Activated naive CD8-positive, alpha-beta T cell treated with anti-CD3 and anti-CD28 coated beads, Interleukin-2, amount 50 U/mL, for 24 hours (primary cell): ENCODE data around the gene PCDHA8.
"Not testable (repeated sequence)": the region's sequence is repeated elsewhere in the genome, so short reads cannot be mapped to it uniquely, and the experiment has no call there.

Experiments used
- ATAC-seq: fragments of 150-1000 bp; cut with Tn5 transposase; one replicate; pipeline ENCODE4 v1.10.0; 2021
- DNase-seq: peaks from one replicate; pipeline ENCODE4 v3.0.0; 2021
- H3K27ac Mint-ChIP-seq: one replicate; pipeline ENCODE4 v1.8.0; 2021; ENCODE audit warnings: mild to moderate bottlenecking, mixed read lengths
- H3K27me3 Mint-ChIP-seq: one replicate; pipeline ENCODE4 v1.8.0; 2021; ENCODE audit warnings: mixed read lengths
- H3K36me3 Mint-ChIP-seq: one replicate; pipeline ENCODE4 v1.8.0; 2021; ENCODE audit warnings: low read depth, mixed read lengths
- H3K4me1 Mint-ChIP-seq: one replicate; pipeline ENCODE4 v1.8.0; 2021; ENCODE audit warnings: mixed read lengths
- H3K4me3 Mint-ChIP-seq: one replicate; pipeline ENCODE4 v1.8.0; 2021; ENCODE audit warnings: mild to moderate bottlenecking, moderate library complexity, mixed read lengths
- H3K9me3 Mint-ChIP-seq: one replicate; pipeline ENCODE4 v1.8.0; 2021; ENCODE audit warnings: mixed read lengths

The PCDHA8 gene

GRCh38 chr5:140808889-140809291 is 32.1 kb upstream of the PCDHA8 start:
- Mint-ChIP-seq H3K36me3 (peaks cover 5% of the 10 kb centered on the region), H3K4me1 (no peaks in the 10 kb centered on the region), H3K9me3 (peaks cover 46% of the 10 kb centered on the region), H3K27ac (no peak overlapping the region), H3K27me3 (peaks cover 18% of the 10 kb centered on the region), H3K4me3 (no peak overlapping the region)
- ATAC-seq (no peak), DNase-seq (no peak)

- Mint-ChIP-seq H3K9me3 (peaks cover 14% of the 10 kb centered on the region), H3K4me1 (no peaks in the 10 kb centered on the region), H3K27ac (no peak within 1 kb of the TSS), H3K36me3 (peaks cover 5% of the 10 kb centered on the region), H3K27me3 (peaks cover 18% of the 10 kb centered on the region), H3K4me3 (no peak within 1 kb of the TSS)
- ATAC-seq (no peak), DNase-seq (peak; percentile 40)
Observed at GRCh38 chr5:140821375-140822280, 19.4 kb upstream of the PCDHA8 start, which contains the start of gene PCDHA5. Gene PCDHA5, plus strand, starts transcription at chr5:140821613.

- DNase-seq: no peak
- H3K36me3 Mint-ChIP-seq: peaks cover 7% of the 10 kb centered on the region
- H3K27me3 Mint-ChIP-seq: peaks cover 23% of the 10 kb centered on the region
- no peak overlapping the region for H3K4me3 Mint-ChIP-seq
- no peak for ATAC-seq
- H3K9me3 Mint-ChIP-seq: peaks cover 20% of the 10 kb centered on the region
- H3K4me1 Mint-ChIP-seq: no peaks in the 10 kb centered on the region
- H3K27ac Mint-ChIP-seq: no peak overlapping the region
Observed at GRCh38 chr5:140822281-140822629, 18.7 kb upstream of the PCDHA8 start.

GRCh38 chr5:140822969-140823368 is 18.0 kb upstream of the PCDHA8 start:
- DNase-seq, ATAC-seq, H3K4me1 Mint-ChIP-seq, H3K4me3 Mint-ChIP-seq, H3K36me3 Mint-ChIP-seq, H3K27ac Mint-ChIP-seq: not testable (repeated sequence)
- Mint-ChIP-seq H3K27me3 (peaks cover 28% of the 10 kb centered on the region), H3K9me3 (peaks cover 22% of the 10 kb centered on the region)

GRCh38 chr5:140823475-140823874 is 17.5 kb upstream of the PCDHA8 start:
- H3K27ac Mint-ChIP-seq: no peak overlapping the region
- H3K36me3 Mint-ChIP-seq: peaks cover 12% of the 10 kb centered on the region
- peaks cover 31% of the 10 kb centered on the region for H3K27me3 Mint-ChIP-seq
- H3K4me3 Mint-ChIP-seq: no peak overlapping the region
- H3K9me3 Mint-ChIP-seq: peaks cover 21% of the 10 kb centered on the region
- no peaks in the 10 kb centered on the region for H3K4me1 Mint-ChIP-seq
- DNase-seq (no peak), ATAC-seq (no peak)

- no peak for ATAC-seq
- H3K36me3 Mint-ChIP-seq: peaks cover 14% of the 10 kb centered on the region
Observed at GRCh38 chr5:140827704-140828361, 13.2 kb upstream of the PCDHA8 start, which contains the start of gene PCDHA6. Gene PCDHA6, plus strand, starts transcription at chr5:140827960. Its CDS starts 132 bp downstream, at chr5:140828092.

GRCh38 chr5:140828362-140828737 is 12.6 kb upstream of the PCDHA8 start:
- DNase-seq: no peak
- Mint-ChIP-seq H3K9me3 (peaks cover 36% of the 10 kb centered on the region), H3K4me3 (no peak overlapping the region), H3K4me1 (no peaks in the 10 kb centered on the region), H3K27ac (no peak overlapping the region), H3K36me3 (peaks cover 14% of the 10 kb centered on the region), H3K27me3 (peaks cover 29% of the 10 kb centered on the region)
- ATAC-seq: no peak

More at GRCh38 chr5:140827704-140828361, 13.2 kb upstream of the PCDHA8 start, which contains the start of gene PCDHA6:
- H3K4me1 Mint-ChIP-seq: no peaks in the 10 kb centered on the region
- DNase-seq: no peak
- peaks cover 33% of the 10 kb centered on the region for H3K9me3 Mint-ChIP-seq
- no peak within 1 kb of the TSS for H3K27ac Mint-ChIP-seq
- peaks cover 26% of the 10 kb centered on the region for H3K27me3 Mint-ChIP-seq
- H3K4me3 Mint-ChIP-seq: no peak within 1 kb of the TSS

GRCh38 chr5:140829511-140830501 is 11.2 kb upstream of the PCDHA8 start:
- not testable (repeated sequence) for H3K4me3 Mint-ChIP-seq, DNase-seq, ATAC-seq, H3K27ac Mint-ChIP-seq, H3K4me1 Mint-ChIP-seq
- Mint-ChIP-seq H3K9me3 (peaks cover 40% of the 10 kb centered on the region), H3K36me3 (peaks cover 15% of the 10 kb centered on the region), H3K27me3 (peaks cover 38% of the 10 kb centered on the region)

- H3K27me3 Mint-ChIP-seq: peaks cover 21% of the 10 kb centered on the region
- H3K4me1 Mint-ChIP-seq: no peaks in the 10 kb centered on the region
- H3K9me3 Mint-ChIP-seq: peaks cover 20% of the 10 kb centered on the region
- DNase-seq (no peak), ATAC-seq (no peak)
- H3K36me3 Mint-ChIP-seq: peaks cover 4% of the 10 kb centered on the region
- no peak within 1 kb of the TSS for H3K4me3 Mint-ChIP-seq
- no peak within 1 kb of the TSS for H3K27ac Mint-ChIP-seq
Observed at GRCh38 chr5:140833993-140834392, 7.0 kb upstream of the PCDHA8 start, which contains the start of gene PCDHA7. Gene PCDHA7, plus strand, starts transcription at chr5:140834269. Its CDS starts 115 bp downstream, at chr5:140834384.

- not testable (repeated sequence) for H3K36me3 Mint-ChIP-seq, H3K4me3 Mint-ChIP-seq, H3K4me1 Mint-ChIP-seq, DNase-seq, H3K27ac Mint-ChIP-seq, ATAC-seq
- H3K9me3 Mint-ChIP-seq: peaks cover 23% of the 10 kb centered on the region
- peaks cover 21% of the 10 kb centered on the region for H3K27me3 Mint-ChIP-seq
Observed at GRCh38 chr5:140834439-140835008, 6.5 kb upstream of the PCDHA8 start.

GRCh38 chr5:140835622-140836510 is 5.1 kb upstream of the PCDHA8 start:
- no peaks in the 10 kb centered on the region for H3K4me1 Mint-ChIP-seq
- peaks cover 30% of the 10 kb centered on the region for H3K27me3 Mint-ChIP-seq

GRCh38 chr5:140842798-140843733 is 2.1 kb downstream of the PCDHA8 start:
- H3K27ac Mint-ChIP-seq: no peak overlapping the region
- DNase-seq (no peak), ATAC-seq (no peak)
- H3K36me3 Mint-ChIP-seq: peaks cover 11% of the 10 kb centered on the region
- peaks cover 18% of the 10 kb centered on the region for H3K9me3 Mint-ChIP-seq
- no peaks in the 10 kb centered on the region for H3K4me1 Mint-ChIP-seq
- no peak overlapping the region for H3K4me3 Mint-ChIP-seq
- H3K27me3 Mint-ChIP-seq: peaks cover 19% of the 10 kb centered on the region

More at GRCh38 chr5:140835622-140836510, 5.1 kb upstream of the PCDHA8 start:
- Mint-ChIP-seq H3K27ac (no peak overlapping the region), H3K4me3 (no peak overlapping the region), H3K9me3 (peaks cover 29% of the 10 kb centered on the region), H3K36me3 (peaks cover 6% of the 10 kb centered on the region)
- no peak for DNase-seq
- no peak for ATAC-seq
